GM12801 (cell line): ENCODE data around the gene LARP6.

Source experiments
- CTCF ChIP-seq: IDR thresholded peaks from one replicate; pipeline ENCODE4 v1.5.1; 2011; ENCODE audit warnings: control low read depth; ENCODE audit not compliant: insufficient read length; ENCODE audit errors: extremely low read depth

LARP6 gene

GRCh38 chr15:70876683-70877082 is 22.7 kb upstream of the LARP6 start:
- TF ChIP-seq CTCF = no peak

- no peak for TF ChIP-seq CTCF
Measured at GRCh38 chr15:70876011-70876410, 22.1 kb upstream of the LARP6 start.

- no peak for TF ChIP-seq CTCF
Measured at GRCh38 chr15:70875001-70875782, 21.2 kb upstream of the LARP6 start.

- no peak for TF ChIP-seq CTCF
Measured at GRCh38 chr15:70873232-70874054, 19.5 kb upstream of the LARP6 start.

- no peak for TF ChIP-seq CTCF
Measured at GRCh38 chr15:70870051-70870450, 16.1 kb upstream of the LARP6 start.

GRCh38 chr15:70869346-70869745 is 15.4 kb upstream of the LARP6 start:
- TF ChIP-seq CTCF = no peak

GRCh38 chr15:70867911-70868467 is 14.0 kb upstream of the LARP6 start:
- TF ChIP-seq CTCF = no peak
